Caco-2 (cell line): ENCODE data around the gene VWA8. TPM values are rescaled to one million over a fixed set of nuclear protein-coding genes. Genes with fewer than 3 reads are reported as not detected.

ENCODE experiments used
- BruUV-seq: library from RNA; stranded (reverse); fragments of 400-500 nt; replicated peaks from 2 replicates; lab custom pipeline; 2021; lab: Mats Ljungman, UMichigan
- CTCF ChIA-PET: fragments of 300-600 bp; sonication (Branson Sonifier 250); formaldehyde crosslinking; loops from one replicate; lab custom pipeline; 2022; ENCODE audit warnings: antibody characterized with exemption; lab: Charles Lee
- POLR2A ChIA-PET: fragments of 300-600 bp; sonication (Branson Sonifier 250); formaldehyde crosslinking; loops from one replicate; lab custom pipeline; 2022; ENCODE audit warnings: antibody characterized with exemption; lab: Charles Lee
- DNase-seq, 2 experiments: peaks; one replicate each; pipeline versions ENCODE4 v3.0.0 to v3.0.0-alpha.2; 2020 to 2022
- H3K27me3 ChIP-seq: replicated peaks from 2 replicates; pipeline ENCODE4 v1.6.0; 2011; ENCODE audit warnings: low read length; ENCODE audit not compliant: control insufficient read depth, insufficient read depth
- H3K36me3 ChIP-seq: 2 replicates; pipeline ENCODE4 v1.5.1; 2011; ENCODE audit warnings: low read length; ENCODE audit not compliant: control insufficient read depth, insufficient read depth
- H3K4me1 ChIP-seq: fragments of 250-450 bp; sonication (Bioruptor Pico); 2 replicates; pipeline ENCODE4 v1.5.1; 2020; ENCODE audit warnings: mild to moderate bottlenecking
- H3K4me3 ChIP-seq: 2 replicates; pipeline ENCODE4 v1.5.1; 2011; ENCODE audit warnings: low read depth, mild to moderate bottlenecking, control low read depth, low read length
- H3K9me3 ChIP-seq: fragments of 250-450 bp; sonication (Bioruptor Pico); 2 replicates; pipeline ENCODE4 v1.5.1; 2020; ENCODE audit warnings: mild to moderate bottlenecking, moderate library complexity
- H3K27ac Mint-ChIP-seq: one replicate; pipeline ENCODE4 v1.8.0; 2022; ENCODE audit warnings: mixed read lengths; ENCODE audit not compliant: unreplicated experiment
- H3K27me3 Mint-ChIP-seq: one replicate; pipeline ENCODE4 v1.8.0; 2022; ENCODE audit warnings: mixed read lengths; ENCODE audit not compliant: insufficient read depth, unreplicated experiment
- H3K36me3 Mint-ChIP-seq: one replicate; pipeline ENCODE4 v1.8.0; 2022; ENCODE audit warnings: mild to moderate bottlenecking, mixed read lengths; ENCODE audit not compliant: insufficient read depth, unreplicated experiment
- H3K4me1 Mint-ChIP-seq: one replicate; pipeline ENCODE4 v1.8.0; 2022; ENCODE audit warnings: low read depth, mixed read lengths; ENCODE audit not compliant: unreplicated experiment
- H3K4me3 Mint-ChIP-seq: one replicate; pipeline ENCODE4 v1.8.0; 2022; ENCODE audit warnings: mild to moderate bottlenecking, moderate library complexity, mixed read lengths; ENCODE audit not compliant: unreplicated experiment
- H3K9me3 Mint-ChIP-seq: one replicate; pipeline ENCODE4 v1.8.0; 2022; ENCODE audit warnings: mixed read lengths; ENCODE audit not compliant: unreplicated experiment
- CTCF ChIP-seq, 2 experiments: fragments of 200-600 bp in 1 of 2; IDR thresholded peaks; 1 replicate in 1 of 2; 2 replicates in 1 of 2; pipeline versions ENCODE4 v1.5.1 to v1.8.0; 2011 to 2022; ENCODE audit warnings: antibody characterized with exemption in 1 of 2, control low read depth in 1 of 2, inconsistent platforms in 1 of 2, low read depth in 1 of 2, low read length in 1 of 2, mild to moderate bottlenecking in 1 of 2, moderate library complexity in 1 of 2; ENCODE audit not compliant: insufficient read depth in 1 of 2, severe bottlenecking in 1 of 2, unreplicated experiment in 1 of 2
- intact Hi-C: fragments of 100-400 bp; cut with micrococcal nuclease; formaldehyde crosslinking; loops from one replicate; pipeline ENCODE4 v1.10.0; 2022; ENCODE audit not compliant: unreplicated experiment
- total RNA-seq: library from RNA; stranded (reverse); gene quantifications from 2 replicates; pipeline ENCODE4 v1.2.3, GENCODE V29; 2022

VWA8 gene
- total RNA-seq, 1 experiment from 2014 or later = 20.7 TPM

DNA sequence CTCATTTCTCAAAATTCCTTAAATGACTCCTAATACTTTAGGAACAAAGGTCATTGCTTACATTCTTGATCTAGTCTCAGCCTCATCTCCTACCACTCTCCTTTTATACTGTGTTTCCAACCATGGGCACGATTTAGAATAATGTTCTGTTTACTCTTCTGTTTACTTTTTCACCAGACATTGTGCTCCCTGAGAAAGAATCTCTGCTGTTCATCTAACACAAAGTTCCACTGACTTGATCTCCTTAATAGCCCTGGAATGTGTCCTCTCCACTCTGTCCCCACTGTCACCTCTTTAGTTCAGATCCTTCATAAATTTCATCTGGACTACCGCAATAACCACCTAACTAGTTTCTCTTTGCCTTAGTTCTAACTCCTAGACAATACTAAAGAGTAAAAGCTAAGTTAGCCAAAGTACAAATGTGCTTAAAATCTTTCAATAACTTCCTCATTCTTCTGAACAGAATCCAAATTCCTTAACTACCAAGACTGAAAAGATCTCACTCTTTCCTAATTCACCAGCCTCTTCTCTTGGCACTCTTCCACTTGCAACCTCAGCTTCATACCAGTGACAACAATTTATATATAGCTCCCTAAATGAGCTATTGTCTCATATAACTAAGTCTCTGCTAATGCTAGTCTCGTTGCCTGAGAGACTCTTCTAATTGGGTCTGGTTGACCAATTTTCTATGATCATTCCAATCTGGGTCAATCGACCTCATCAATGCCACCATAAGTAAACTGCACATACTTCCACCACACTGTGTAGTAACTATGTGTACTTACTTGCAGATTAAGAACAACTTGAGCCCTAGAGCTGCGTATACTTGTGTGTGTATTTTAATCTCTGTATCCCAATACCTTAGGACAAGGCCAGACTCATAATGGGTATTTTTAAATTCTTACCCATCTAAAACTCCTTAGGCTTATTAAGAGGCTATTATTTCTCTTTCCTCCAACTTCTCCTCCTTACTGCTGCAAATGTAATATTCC, 179.9 kb downstream of the VWA8 start:
- DNase-seq = peak in 1 of 2 experiments; percentile 15
- ChIA-PET POLR2A (interaction anchor here (0.6 kb wide), 1 partner anchor 137 kb away, joined by 3 read pairs; no protein-coding TSS in a partner anchor), CTCF (no interaction called here)
- Histone ChIP-seq H3K36me3 (no peaks in the 10 kb centered on the region; the same call in 1 of the 2 replicates), H3K4me3 (no peak overlapping the region), H3K4me1 (peaks cover 31% of the 10 kb centered on the region), H3K9me3 (no peaks in the 10 kb centered on the region), H3K27me3 (no peaks in the 10 kb centered on the region)
- Mint-ChIP-seq H3K27me3 (no peaks in the 10 kb centered on the region), H3K4me1 (peaks cover 6% of the 10 kb centered on the region), H3K4me3 (no peak overlapping the region), H3K36me3 (no peaks in the 10 kb centered on the region), H3K9me3 (no peaks in the 10 kb centered on the region), H3K27ac (no peak overlapping the region)
- intact Hi-C loops = no loop called here
- BruUV-seq = no TSS peak
- no peak for TF ChIP-seq CTCF (IDR thresholded peaks at IDR 0.05; ENCODE audit: insufficient read depth in 1 of 2, low read depth in 1 of 2, low read length in 1 of 2, severe bottlenecking in 1 of 2, unreplicated experiment in 1 of 2)

- H3K27me3 ChIP-seq = no peaks in the 10 kb centered on the region
- BruUV-seq = no TSS peak
- DNase-seq = no peak
- Mint-ChIP-seq H3K4me3 (no peak overlapping the region), H3K9me3 (no peaks in the 10 kb centered on the region), H3K36me3 (no peaks in the 10 kb centered on the region), H3K27me3 (no peaks in the 10 kb centered on the region), H3K27ac (no peak overlapping the region), H3K4me1 (peaks cover 12% of the 10 kb centered on the region)
- intact Hi-C loops = no loop called here
- H3K4me1 ChIP-seq = peaks cover 9% of the 10 kb centered on the region
- no peaks in the 10 kb centered on the region; the same call in 1 of the 2 replicates for H3K36me3 ChIP-seq
- no peak overlapping the region for H3K4me3 ChIP-seq
- no peak for TF ChIP-seq CTCF (IDR thresholded peaks at IDR 0.05; ENCODE audit: insufficient read depth in 1 of 2, low read depth in 1 of 2, low read length in 1 of 2, severe bottlenecking in 1 of 2, unreplicated experiment in 1 of 2)
- CTCF ChIA-PET = no interaction called here
- H3K9me3 ChIP-seq = no peaks in the 10 kb centered on the region
- POLR2A ChIA-PET = no interaction called here
These were observed 185.7 kb downstream of the VWA8 start for GRCh38 chr13:41775251-41775650.

GRCh38 chr13:41774605-41775218, 186.2 kb downstream of the VWA8 start:
- Mint-ChIP-seq H3K4me1 (peaks cover 12% of the 10 kb centered on the region), H3K4me3 (no peak overlapping the region), H3K9me3 (no peaks in the 10 kb centered on the region), H3K36me3 (no peaks in the 10 kb centered on the region), H3K27me3 (no peaks in the 10 kb centered on the region), H3K27ac (no peak overlapping the region)
- CTCF ChIA-PET = no interaction called here
- no peak for DNase-seq
- BruUV-seq = no TSS peak
- intact Hi-C loops = no loop called here
- Histone ChIP-seq H3K9me3 (no peaks in the 10 kb centered on the region), H3K27me3 (no peaks in the 10 kb centered on the region), H3K4me1 (peaks cover 4% of the 10 kb centered on the region), H3K4me3 (no peak overlapping the region), H3K36me3 (no peaks in the 10 kb centered on the region; the same call in 1 of the 2 replicates)
- POLR2A ChIA-PET = no interaction called here
- TF ChIP-seq CTCF (IDR thresholded peaks at IDR 0.05; ENCODE audit: insufficient read depth in 1 of 2, low read depth in 1 of 2, low read length in 1 of 2, severe bottlenecking in 1 of 2, unreplicated experiment in 1 of 2) = no peak
